HG02943 (cell line): ENCODE data around the gene ETV6.
"Not testable (repeated sequence)": the region's sequence is repeated elsewhere in the genome, so short reads cannot be mapped to it uniquely, and the experiment has no call there.

Source experiments
- ATAC-seq: cut with Tn5 transposase; IDR thresholded peaks from one replicate; pipeline ENCODE4 v1.9.1; 2021; ENCODE audit warnings: mild to moderate bottlenecking, low read depth, moderate library complexity; ENCODE audit not compliant: unreplicated experiment

ETV6 gene

GRCh38 chr12:11649413-11650285, at the start of gene ETV6:
TSS of gene ETV6 (plus strand) at chr12:11649674. CDS start at chr12:11650128, 454 bp downstream.
- ATAC-seq: peak; percentile 37

GRCh38 chr12:11600199-11600598, 49.3 kb upstream of the ETV6 start:
- ATAC-seq: no peak

GRCh38 chr12:11601647-11602046, 47.8 kb upstream of the ETV6 start:
- no peak for ATAC-seq

GRCh38 chr12:11607313-11608081, 42.0 kb upstream of the ETV6 start:
- ATAC-seq: no peak

GRCh38 chr12:11609045-11609444, 40.4 kb upstream of the ETV6 start:
- ATAC-seq: no peak

GRCh38 chr12:11615481-11615880, 34.0 kb upstream of the ETV6 start:
- ATAC-seq: no peak

GRCh38 chr12:11618046-11618445, 31.4 kb upstream of the ETV6 start:
- ATAC-seq: no peak

- no peak for ATAC-seq
Measured at GRCh38 chr12:11621797-11622423, 27.6 kb upstream of the ETV6 start.

GRCh38 chr12:11622876-11623281, 26.6 kb upstream of the ETV6 start:
- ATAC-seq: no peak

- no peak for ATAC-seq
Measured at GRCh38 chr12:11623382-11623781, 26.1 kb upstream of the ETV6 start.

- ATAC-seq: no peak
Measured at GRCh38 chr12:11624116-11624515, 25.4 kb upstream of the ETV6 start.

- ATAC-seq: not testable (repeated sequence)
Measured at GRCh38 chr12:11627709-11628108, 21.8 kb upstream of the ETV6 start.

- ATAC-seq: no peak
Measured at GRCh38 chr12:11628353-11628752, 21.1 kb upstream of the ETV6 start.

- ATAC-seq: no peak
Measured at GRCh38 chr12:11630046-11630706, 19.3 kb upstream of the ETV6 start.

GRCh38 chr12:11631288-11631687, 18.2 kb upstream of the ETV6 start:
- ATAC-seq: no peak

- ATAC-seq: not testable (repeated sequence)
Measured at GRCh38 chr12:11631881-11632280, 17.6 kb upstream of the ETV6 start.

- no peak for ATAC-seq
Measured at GRCh38 chr12:11633968-11634367, 15.5 kb upstream of the ETV6 start.

- ATAC-seq: no peak
Measured at GRCh38 chr12:11635341-11635740, 14.1 kb upstream of the ETV6 start.

GRCh38 chr12:11638315-11638916, 11.1 kb upstream of the ETV6 start:
- ATAC-seq: no peak

- ATAC-seq: no peak
Measured at GRCh38 chr12:11639454-11639853, 10.0 kb upstream of the ETV6 start.
